ENCODE measurements around the gene URI1. TPM values are rescaled to one million over a fixed set of nuclear protein-coding genes. Genes with fewer than 3 reads are reported as not detected.

Gene URI1
- total and polyA plus RNA-seq, 2 of the 8 experiments (the other 6 are each of a cell fraction or from before 2014, with no cell fraction given): 27.7 to 64.3 TPM

GRCh38 chr19:30001301-30001700 lies 59.3 kb downstream of the URI1 start:
- Histone ChIP-seq H3K4me1 (replicated peaks in 1 of 4; ENCODE audit: control insufficient read depth in 3 of 4, insufficient read depth in 4 of 4, low read length in 3 of 4) (no peaks in the 10 kb centered on the region), H3K56ac (replicated peaks; ENCODE audit: insufficient read length, low read depth, low read length) (no peak overlapping the region), H4K20me1 (replicated peaks in 1 of 2; ENCODE audit: control insufficient read depth in 1 of 2, insufficient read depth in 2 of 2, low read length in 2 of 2) (peaks cover 0 to 3% of the 10 kb centered on the region in 2 experiments), H3K36me3 (ENCODE audit: control insufficient read depth in 2 of 4, insufficient read depth in 4 of 4, low read length in 3 of 4) (peaks cover 0 to 3% (median 0%) of the 10 kb centered on the region in 4 experiments; a peak in 1 of 8 replicates), H2BK120ac (replicated peaks; ENCODE audit: low read depth, low read length) (no peak overlapping the region), H2AK5ac (ENCODE audit: low read depth, low read length) (no peak overlapping the region), H3K14ac (ENCODE audit: insufficient read length) (no peak overlapping the region), H3K4ac (replicated peaks; ENCODE audit: insufficient read length, low read depth, low read length) (no peak overlapping the region), H3K23me2 (ENCODE audit: low read depth, low read length) (no peaks in the 10 kb centered on the region), H2AFZ (ENCODE audit: low read length) (no peak overlapping the region), H3K79me2 (ENCODE audit: control insufficient read depth in 1 of 2, insufficient read depth in 2 of 2, low read length in 2 of 2) (peaks cover 0 to 51% of the 10 kb centered on the region in 2 experiments; a peak in 2 of 4 replicates), H3K18ac (ENCODE audit: extremely low read depth, low read length) (no peak overlapping the region), H2BK15ac (ENCODE audit: low read length) (no peak overlapping the region), H3K4me2 (ENCODE audit: insufficient read depth in 1 of 2, low read depth in 2 of 2, low read length in 2 of 2) (no peak overlapping the region), H2BK20ac (ENCODE audit: low read length) (no peak overlapping the region), H3K9me3 (ENCODE audit: insufficient read depth in 2 of 2, low read depth in 1 of 2, low read length in 1 of 2) (no peaks in the 10 kb centered on the region), H4K5ac (ENCODE audit: insufficient read length, low read depth, low read length) (no peak overlapping the region), H3K23ac (ENCODE audit: insufficient read length) (no peak overlapping the region), H3K27me3 (replicated peaks in 1 of 4; ENCODE audit: control insufficient read depth in 3 of 4, extremely low read depth in 1 of 4, insufficient read depth in 3 of 4, low read length in 3 of 4) (no peaks in the 10 kb centered on the region), H3K4me3 (ENCODE audit: extremely low read depth in 1 of 4, insufficient read depth in 2 of 4, low read depth in 3 of 4, low read length in 4 of 4) (no peak overlapping the region), H3K27ac (ENCODE audit: low read depth, low read length) (no peak overlapping the region), H2BK12ac (ENCODE audit: low read depth, low read length) (no peak overlapping the region), H4K8ac (ENCODE audit: extremely low read depth, insufficient read depth, low read length) (no peak overlapping the region), H3K79me1 (ENCODE audit: low read depth, low read length) (no peaks in the 10 kb centered on the region; the same call in 1 of the 2 replicates), H3K9ac (replicated peaks in 1 of 4; ENCODE audit: extremely low read depth in 1 of 4, low read depth in 3 of 4, low read length in 3 of 4) (no peak overlapping the region), H2BK5ac (ENCODE audit: low read depth, low read length) (no peak overlapping the region), H4K91ac (replicated peaks; ENCODE audit: insufficient read length, low read length) (no peak overlapping the region)
- no peak for FAIRE-seq
- ChIA-PET CTCF (ENCODE audit: partially characterized antibody) (interaction anchor here (1.7 kb wide), 1 partner anchor 13 kb away, joined by 3 read pairs; no protein-coding TSS in a partner anchor), POLR2A (ENCODE audit: partially characterized antibody) (no interaction called here)
- no peak for DNase-seq (ENCODE audit: low read depth in 1 of 2, low spot score in 2 of 2)
- WGBS, 2 experiments (ENCODE audit: extremely low coverage in 1 of 2, insufficient coverage in 1 of 2, insufficient read length in 1 of 2, insufficient replicate concordance in 2 of 2, low coverage in 1 of 2, low lambda C conversion rate in 2 of 2, missing lambda C conversion rate in 1 of 2): 96% methylated on average over 3 of the region's 3 CpGs; no CpG with 5 or more reads in 1 of the 2 experiments
- TF ChIP-seq MAFK (IDR thresholded peaks at IDR 0.05; ENCODE audit: low read depth, low read length) (no peak), POLR2A (IDR thresholded peaks at IDR 0.05; ENCODE audit: control extremely low read depth in 1 of 2, low read depth in 2 of 2, low read length in 2 of 2) (no peak), CREB1 (IDR thresholded peaks at IDR 0.05) (no peak), KDM1A (IDR thresholded peaks at IDR 0.05; ENCODE audit: borderline replicate concordance, low read length) (no peak)

All from H1 (cell line).